Activated CD4-positive, alpha-beta T cell treated with anti-CD3 and anti-CD28 coated beads for 36 hours (primary cell): ENCODE results near the gene ENTPD2. TPM values are rescaled to one million over a fixed set of nuclear protein-coding genes. Genes with fewer than 3 reads are reported as not detected.

ENCODE experiments used
- ATAC-seq: fragments of 200-7000 bp; cut with Tn5 transposase; one replicate; pipeline ENCODE4 v1.10.0; 2021; ENCODE audit warnings: mild to moderate bottlenecking, moderate library complexity
- CTCF ChIA-PET: fragments of 350-600 bp; sonication (Branson Sonifier 250); formaldehyde crosslinking; loops from one replicate; lab custom pipeline; 2021; ENCODE audit warnings: antibody characterized with exemption; lab: Charles Lee
- POLR2A ChIA-PET: fragments of 350-600 bp; sonication (Branson Sonifier 250); formaldehyde crosslinking; loops from one replicate; lab custom pipeline; 2021; ENCODE audit warnings: antibody characterized with exemption, inconsistent platforms; lab: Charles Lee
- DNase-seq: peaks from one replicate; pipeline ENCODE4 v3.0.0-alpha.2; 2020
- H3K27ac Mint-ChIP-seq: one replicate; pipeline ENCODE4 v1.8.0; 2021; ENCODE audit warnings: mixed read lengths
- H3K27me3 Mint-ChIP-seq: one replicate; pipeline ENCODE4 v1.8.0; 2021; ENCODE audit warnings: mixed read lengths
- H3K36me3 Mint-ChIP-seq: one replicate; pipeline ENCODE4 v1.8.0; 2021; ENCODE audit warnings: low read depth, mixed read lengths
- H3K4me1 Mint-ChIP-seq: one replicate; pipeline ENCODE4 v1.8.0; 2021; ENCODE audit warnings: mixed read lengths
- H3K4me3 Mint-ChIP-seq: one replicate; pipeline ENCODE4 v1.8.0; 2021; ENCODE audit warnings: mild to moderate bottlenecking, moderate library complexity, mixed read lengths
- H3K9me3 Mint-ChIP-seq: one replicate; pipeline ENCODE4 v1.8.0; 2021; ENCODE audit warnings: low read depth, mixed read lengths
- intact Hi-C, 2 experiments: fragments of 100-400 bp; cut with DNase I in 1 of 2; cut with micrococcal nuclease in 1 of 2; formaldehyde crosslinking; loops; one replicate each; pipeline versions ENCODE4 v1.14.2 to v1.15.1; 2022 to 2024; cut with DNase I, micrococcal nuclease
- total RNA-seq, 2 experiments: library from RNA; stranded (reverse); gene quantifications; one replicate each; pipeline ENCODE4 v1.2.3, GENCODE V29; 2021

The ENTPD2 gene
- total RNA-seq, 2 experiments from 2014 or later, result 0.19 TPM; not detected in 1

DNA sequence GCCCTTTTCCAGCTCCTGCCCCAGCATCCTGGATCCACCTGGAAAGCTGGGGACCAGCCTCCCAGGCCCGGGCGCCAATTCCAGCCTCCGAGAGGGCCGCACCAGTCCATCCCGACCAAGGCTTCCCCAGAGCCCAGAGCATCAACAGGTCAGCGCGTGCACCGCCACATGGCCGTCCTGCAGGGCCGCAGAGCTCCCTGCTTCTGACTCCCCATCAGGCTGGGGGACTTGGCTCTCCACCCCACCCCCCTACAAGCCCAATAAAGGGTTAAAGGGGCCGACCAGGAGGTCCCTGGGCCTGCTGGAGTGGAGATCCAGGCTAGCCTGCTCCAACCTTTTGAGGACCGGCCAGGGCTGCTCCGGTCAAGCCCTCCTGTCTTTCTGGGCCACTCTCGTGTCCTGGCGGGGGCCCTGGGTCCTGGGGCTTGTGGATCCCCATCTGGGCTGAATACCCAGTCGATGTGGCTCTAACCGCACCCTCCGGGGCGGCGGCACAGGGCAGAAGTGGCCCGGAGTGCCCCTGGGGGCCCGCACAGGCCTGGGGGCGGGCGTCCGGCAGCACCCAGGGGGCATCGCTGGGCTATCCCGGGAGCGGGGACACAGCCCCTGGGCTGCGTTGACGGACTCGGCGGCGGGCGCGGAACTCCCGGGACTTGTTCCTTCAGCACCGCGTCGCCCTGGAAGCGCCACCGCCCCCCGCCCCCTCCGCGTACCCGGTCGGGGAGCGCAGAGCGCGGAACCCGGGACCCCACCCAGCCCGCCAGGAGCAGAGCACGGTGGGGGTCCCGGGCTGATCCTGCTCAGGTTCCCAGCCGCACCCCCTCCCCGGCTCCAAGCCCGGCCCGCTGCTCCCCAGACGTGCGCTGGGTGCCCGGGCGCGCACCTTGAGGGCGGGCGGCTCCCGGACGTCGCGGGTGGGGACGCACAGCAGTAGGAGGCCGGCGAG is 590 bp downstream of the ENTPD2 start:
- DNase-seq (no peak), ATAC-seq (peak; percentile 20)
- POLR2A ChIA-PET, result no interaction called here
- H3K27ac Mint-ChIP-seq, result no peak overlapping the region
- H3K9me3 Mint-ChIP-seq, result no peaks in the 10 kb centered on the region
- H3K36me3 Mint-ChIP-seq, result no peaks in the 10 kb centered on the region
- H3K4me1 Mint-ChIP-seq, result peaks cover 5% of the 10 kb centered on the region
- peaks cover 15% of the 10 kb centered on the region for H3K27me3 Mint-ChIP-seq
- intact Hi-C loops, result no loop called here
- no peak overlapping the region for H3K4me3 Mint-ChIP-seq
- CTCF ChIA-PET, result interaction anchor here (0.6 to 2.1 kb wide), 8 partner anchors 11 to 276 kb away, joined by 3 to 11 read pairs (median 4); partner anchors contain the start of gene RNF224

DNA sequence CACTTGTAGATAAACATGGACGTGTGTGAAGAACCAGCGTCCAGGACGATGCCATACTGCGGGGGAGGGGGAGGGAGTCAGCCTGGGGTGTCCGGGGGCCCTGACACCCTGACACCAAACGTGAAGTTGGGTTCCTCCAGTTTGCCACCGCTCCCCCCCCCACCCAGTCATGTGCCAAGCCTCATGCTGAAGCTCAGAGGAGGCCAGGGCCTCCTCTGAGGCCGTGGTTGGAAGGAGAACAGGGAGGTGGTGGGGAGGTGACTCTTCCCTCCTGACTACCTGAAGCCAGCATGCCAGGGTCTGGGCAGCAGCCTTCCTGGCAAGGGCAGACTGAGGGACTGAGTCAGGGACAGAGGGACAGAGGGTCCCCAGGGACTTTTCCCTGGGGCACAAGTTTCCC is 1.6 kb downstream of the ENTPD2 start:
- intact Hi-C loops, result no loop called here
- no peak for ATAC-seq

DNA sequence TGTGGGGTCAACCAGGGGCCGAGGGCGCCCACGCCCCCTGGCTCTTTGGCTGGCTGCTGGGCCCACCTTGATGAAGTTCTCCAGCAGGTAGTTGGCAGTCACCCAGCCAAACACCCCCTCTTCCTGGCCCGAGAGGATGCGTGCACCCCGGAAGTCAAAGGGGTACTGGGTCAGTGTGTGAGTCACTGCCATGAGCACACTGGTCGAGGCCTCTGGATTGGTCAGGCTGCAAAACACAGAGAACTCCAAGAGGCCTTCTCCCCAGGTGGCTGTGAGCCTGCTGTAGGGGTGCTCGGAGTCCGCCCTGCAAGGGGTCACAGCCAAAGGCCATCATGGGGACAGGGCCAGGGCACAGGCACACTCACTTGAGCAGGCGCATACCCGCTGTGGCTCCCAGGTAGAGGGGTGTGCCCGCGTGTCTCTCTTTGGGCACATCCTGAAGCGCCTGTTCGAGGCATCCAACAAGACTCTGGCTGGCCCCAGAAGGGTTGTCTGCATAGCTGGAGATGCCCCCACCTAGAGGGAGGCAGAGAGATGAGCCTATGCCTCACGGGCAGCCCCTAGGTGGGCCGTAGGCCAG is 2.6 kb downstream of the ENTPD2 start:
- intact Hi-C loops, result no loop called here
- CTCF ChIA-PET, result interaction anchor here (0.8 to 2.1 kb wide), 2 partner anchors 15 to 76 kb away, joined by 3 to 11 read pairs; no protein-coding TSS in a partner anchor
- H3K27ac Mint-ChIP-seq, result no peak overlapping the region
- peaks cover 5% of the 10 kb centered on the region for H3K4me1 Mint-ChIP-seq
- ATAC-seq, result no peak
- no peaks in the 10 kb centered on the region for H3K36me3 Mint-ChIP-seq
- no peak overlapping the region for H3K4me3 Mint-ChIP-seq
- H3K9me3 Mint-ChIP-seq, result no peaks in the 10 kb centered on the region
- DNase-seq, result no peak
- peaks cover 27% of the 10 kb centered on the region for H3K27me3 Mint-ChIP-seq
- POLR2A ChIA-PET, result no interaction called here

More for the DNA sequence above, 1.6 kb downstream of the ENTPD2 start:
- Mint-ChIP-seq H3K36me3 (no peaks in the 10 kb centered on the region), H3K27me3 (peaks cover 23% of the 10 kb centered on the region), H3K4me1 (peaks cover 5% of the 10 kb centered on the region), H3K9me3 (no peaks in the 10 kb centered on the region), H3K27ac (no peak overlapping the region), H3K4me3 (no peak overlapping the region)
- ChIA-PET CTCF (interaction anchor here (0.6 to 2.1 kb wide), 8 partner anchors 12 to 322 kb away, joined by 3 to 11 read pairs (median 4); partner anchors contain the start of gene RNF224), POLR2A (no interaction called here)
- no peak for DNase-seq

DNA sequence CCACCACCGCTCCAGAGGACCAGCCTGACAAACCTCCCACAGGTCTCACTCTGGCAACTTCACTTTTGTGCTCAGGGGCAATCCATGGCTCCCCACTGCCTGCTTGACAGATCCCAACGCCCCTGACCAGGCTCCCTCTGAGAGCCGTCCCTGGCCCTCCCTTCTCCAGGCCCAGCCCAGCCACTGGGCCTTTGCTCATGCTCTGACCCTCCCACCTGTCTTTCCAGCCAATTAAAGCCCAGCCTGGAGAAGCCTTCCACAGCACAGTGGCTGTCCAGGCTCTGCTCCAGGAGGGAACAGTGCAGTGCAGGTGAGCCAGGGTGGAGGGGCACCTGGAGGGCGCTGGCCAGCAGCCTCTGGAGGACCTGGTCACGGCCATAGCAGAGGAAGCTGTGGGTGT is 3.3 kb downstream of the ENTPD2 start:
- no peak overlapping the region for H3K4me3 Mint-ChIP-seq
- CTCF ChIA-PET, result interaction anchor here (0.8 kb wide), 1 partner anchor 75 kb away, joined by 3 read pairs; no protein-coding TSS in a partner anchor
- DNase-seq (no peak), ATAC-seq (no peak)
- H3K9me3 Mint-ChIP-seq, result no peaks in the 10 kb centered on the region
- peaks cover 27% of the 10 kb centered on the region for H3K27me3 Mint-ChIP-seq
- peaks cover 5% of the 10 kb centered on the region for H3K4me1 Mint-ChIP-seq
- POLR2A ChIA-PET, result no interaction called here
- no peaks in the 10 kb centered on the region for H3K36me3 Mint-ChIP-seq
- intact Hi-C loops, result no loop called here
- H3K27ac Mint-ChIP-seq, result no peak overlapping the region

DNA sequence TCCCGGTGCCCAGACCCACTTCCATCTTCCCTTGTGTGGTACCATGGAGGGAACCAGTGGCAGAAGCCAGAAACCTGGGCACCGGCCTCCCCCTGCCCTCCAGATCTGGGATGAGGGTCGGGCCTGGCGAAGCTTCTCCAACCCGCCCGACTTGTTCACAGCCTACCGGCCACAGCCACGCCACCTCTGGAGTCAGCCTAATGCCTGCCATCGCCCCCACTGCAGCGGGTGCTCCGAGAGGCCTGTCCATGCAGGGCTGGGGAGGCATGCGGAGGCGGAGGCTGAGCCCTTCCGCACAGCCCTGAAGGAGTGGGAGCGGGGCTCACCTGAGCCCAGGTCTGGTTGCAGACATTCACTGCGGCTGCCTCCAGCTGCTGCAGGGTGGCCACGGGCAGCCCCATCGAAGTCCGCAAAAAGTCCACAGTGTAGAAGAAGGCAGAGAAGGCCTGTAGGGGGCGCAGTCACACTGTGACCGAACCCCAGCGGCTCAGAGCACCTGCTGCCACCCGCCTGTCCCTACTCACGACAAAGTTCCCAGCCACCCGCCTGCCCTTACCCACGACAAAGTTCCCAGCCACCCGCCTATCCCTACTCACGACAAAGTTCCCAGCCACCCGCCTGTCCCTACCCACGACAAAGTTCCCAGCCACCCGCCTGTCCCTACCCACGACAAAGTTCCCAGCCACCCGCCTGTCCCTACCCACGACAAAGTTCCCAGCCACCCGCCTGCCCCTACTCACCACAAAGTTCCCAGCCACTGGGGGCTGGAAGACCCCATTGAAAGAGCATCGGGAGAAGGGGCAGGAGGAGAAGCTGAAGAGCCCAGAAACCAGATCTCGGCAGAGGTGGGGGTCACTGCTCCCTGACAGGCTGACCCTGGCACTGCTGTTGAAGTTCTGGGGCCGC is 4.1 kb downstream of the ENTPD2 start:
- POLR2A ChIA-PET, result no interaction called here

DNA sequence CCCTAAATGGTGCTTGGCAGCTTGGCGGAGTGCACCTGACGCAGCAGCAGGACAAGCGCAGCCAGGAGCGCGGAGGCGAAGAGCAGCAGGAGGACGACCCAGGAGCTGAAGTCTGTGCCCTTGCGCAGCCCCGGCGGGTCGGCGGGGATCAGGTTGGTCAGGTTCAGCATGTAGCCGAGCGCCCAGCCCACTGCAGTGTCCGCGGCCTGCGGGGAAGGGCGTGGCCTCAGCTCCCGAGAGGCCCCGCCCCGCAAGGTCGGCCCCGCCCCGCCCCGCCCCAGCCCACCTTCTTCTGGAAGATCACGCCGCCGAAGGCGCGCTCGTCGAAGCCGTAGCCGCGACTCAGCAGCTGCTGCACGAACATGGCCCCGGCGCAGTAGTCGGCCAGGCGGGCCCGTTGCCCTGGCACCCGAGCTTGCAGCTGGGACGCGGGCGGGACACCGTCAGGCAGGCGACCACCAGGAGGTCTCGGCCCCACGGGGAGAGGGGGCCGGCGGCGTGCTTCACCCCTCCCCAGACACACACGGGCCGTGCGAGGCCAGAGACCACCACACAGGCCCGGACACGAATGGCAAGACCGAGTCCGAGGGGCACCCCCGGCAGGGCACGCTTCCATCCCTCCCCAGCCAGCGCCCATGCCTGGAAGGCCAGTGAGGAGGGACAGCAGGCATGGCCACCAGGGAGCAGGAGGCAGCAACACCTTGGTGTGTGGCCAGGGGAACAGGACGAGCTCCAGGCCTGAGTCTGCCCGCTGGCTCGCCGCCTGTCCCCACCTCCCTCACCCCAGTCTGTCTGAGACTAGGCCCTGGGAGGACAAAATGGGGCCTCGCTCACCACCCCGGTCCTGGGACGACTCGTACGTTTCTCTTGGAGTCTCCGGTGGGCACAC is 5.0 kb downstream of the ENTPD2 start:
- Mint-ChIP-seq H3K4me3 (no peak overlapping the region), H3K27me3 (peaks cover 35% of the 10 kb centered on the region), H3K36me3 (no peaks in the 10 kb centered on the region), H3K9me3 (no peaks in the 10 kb centered on the region), H3K27ac (no peak overlapping the region), H3K4me1 (peaks cover 12% of the 10 kb centered on the region)
- ChIA-PET POLR2A (no interaction called here), CTCF (interaction anchor here (0.7 to 4.3 kb wide), 9 partner anchors 10 to 1152 kb away, joined by 3 to 43 read pairs (median 5); partner anchors contain the start of gene SAPCD2)
- DNase-seq (peak; percentile 39), ATAC-seq (no peak)
- intact Hi-C loops, result loop anchor here (2.0 to 10.0 kb wide), 4 partner anchors 18 to 202 kb away; partner anchors contain the start of genes CYSRT1 (in 1 of the 2), PHPT1 (in 1 of the 2), RNF208 (in 1 of the 2) and RNF224 (in 1 of the 2)

More for the DNA sequence above, 4.1 kb downstream of the ENTPD2 start:
- Mint-ChIP-seq H3K4me3 (no peak overlapping the region), H3K27ac (no peak overlapping the region), H3K36me3 (no peaks in the 10 kb centered on the region), H3K4me1 (peaks cover 7% of the 10 kb centered on the region), H3K27me3 (peaks cover 31% of the 10 kb centered on the region), H3K9me3 (no peaks in the 10 kb centered on the region)
- DNase-seq (peak; percentile 88), ATAC-seq (peak; percentile 64)
- intact Hi-C loops, result loop anchor here (2.0 to 10.0 kb wide), 4 partner anchors 17 to 202 kb away; partner anchors contain the start of genes CYSRT1 (in 1 of the 2), PHPT1 (in 1 of the 2), RNF208 (in 1 of the 2) and RNF224 (in 1 of the 2)
- CTCF ChIA-PET, result interaction anchor here (0.7 to 4.3 kb wide), 7 partner anchors 14 to 393 kb away, joined by 3 to 43 read pairs (median 5); partner anchors contain the start of gene SAPCD2

DNA sequence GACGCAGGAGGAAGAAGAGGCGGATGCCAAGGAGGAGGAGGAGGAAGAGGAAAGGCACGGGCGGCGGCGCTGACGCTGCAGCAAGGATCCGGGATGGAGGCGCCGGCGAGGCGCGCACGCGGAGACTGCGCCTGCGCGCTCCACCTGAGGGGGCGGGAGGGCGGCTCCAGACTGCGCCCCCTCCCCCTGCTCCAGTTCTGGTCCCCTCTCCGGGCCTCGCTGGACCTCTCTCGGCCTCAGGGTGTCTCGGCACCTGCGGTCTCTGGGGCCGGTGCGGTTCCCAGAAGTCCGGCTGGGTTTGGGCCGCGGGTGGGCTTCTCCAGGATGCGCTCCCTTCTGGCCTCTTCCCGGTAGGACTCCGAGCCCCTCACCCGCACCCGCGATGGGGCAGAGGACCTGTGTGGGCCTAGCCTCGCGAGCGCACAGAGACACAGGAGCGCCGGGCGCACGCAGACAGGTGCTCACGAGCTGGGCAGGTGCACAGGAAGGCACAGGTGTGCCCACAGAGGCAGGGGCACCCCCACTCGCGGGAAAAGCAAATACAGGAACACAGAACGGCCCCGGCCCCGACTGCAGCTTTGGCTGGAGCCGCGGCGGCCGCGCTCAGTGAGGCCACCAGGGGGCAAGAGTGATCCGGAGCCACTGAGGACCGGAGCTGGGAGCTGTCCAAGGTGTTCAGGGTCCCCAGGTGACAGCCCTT is 7.6 kb downstream of the ENTPD2 start, which contains the start of gene NPDC1:
Gene NPDC1, minus strand, starts transcription at position 90 of the 700 bp plus-strand sequence. CDS start 188 bp downstream, outside the sequence.
- Mint-ChIP-seq H3K36me3 (no peaks in the 10 kb centered on the region), H3K4me3 (peak within 1 kb of the TSS; percentile 61), H3K9me3 (no peaks in the 10 kb centered on the region), H3K27me3 (peaks cover 34% of the 10 kb centered on the region), H3K4me1 (peaks cover 12% of the 10 kb centered on the region), H3K27ac (no peak within 1 kb of the TSS)
- intact Hi-C loops, result loop anchor here (1.0 to 10.0 kb wide), 6 partner anchors 18 to 199 kb away; partner anchors contain the start of genes ABCA2 (in 1 of the 2), CYSRT1 (in 1 of the 2), PHPT1 (in 1 of the 2) and RNF208 (in 1 of the 2)
- POLR2A ChIA-PET, result interaction anchor here (0.6 to 0.7 kb wide), 3 partner anchors 51 to 277 kb away, joined by 3 to 4 read pairs (median 3); no protein-coding TSS in a partner anchor
- ATAC-seq, result peak; percentile 65
- CTCF ChIA-PET, result interaction anchor here (0.6 to 4.3 kb wide), 33 partner anchors 10 to 420 kb away, joined by 3 to 43 read pairs (median 4); partner anchors contain the start of genes CLIC3, MAN1B1, RNF224 and SAPCD2
- DNase-seq, result peak; percentile 92

DNA sequence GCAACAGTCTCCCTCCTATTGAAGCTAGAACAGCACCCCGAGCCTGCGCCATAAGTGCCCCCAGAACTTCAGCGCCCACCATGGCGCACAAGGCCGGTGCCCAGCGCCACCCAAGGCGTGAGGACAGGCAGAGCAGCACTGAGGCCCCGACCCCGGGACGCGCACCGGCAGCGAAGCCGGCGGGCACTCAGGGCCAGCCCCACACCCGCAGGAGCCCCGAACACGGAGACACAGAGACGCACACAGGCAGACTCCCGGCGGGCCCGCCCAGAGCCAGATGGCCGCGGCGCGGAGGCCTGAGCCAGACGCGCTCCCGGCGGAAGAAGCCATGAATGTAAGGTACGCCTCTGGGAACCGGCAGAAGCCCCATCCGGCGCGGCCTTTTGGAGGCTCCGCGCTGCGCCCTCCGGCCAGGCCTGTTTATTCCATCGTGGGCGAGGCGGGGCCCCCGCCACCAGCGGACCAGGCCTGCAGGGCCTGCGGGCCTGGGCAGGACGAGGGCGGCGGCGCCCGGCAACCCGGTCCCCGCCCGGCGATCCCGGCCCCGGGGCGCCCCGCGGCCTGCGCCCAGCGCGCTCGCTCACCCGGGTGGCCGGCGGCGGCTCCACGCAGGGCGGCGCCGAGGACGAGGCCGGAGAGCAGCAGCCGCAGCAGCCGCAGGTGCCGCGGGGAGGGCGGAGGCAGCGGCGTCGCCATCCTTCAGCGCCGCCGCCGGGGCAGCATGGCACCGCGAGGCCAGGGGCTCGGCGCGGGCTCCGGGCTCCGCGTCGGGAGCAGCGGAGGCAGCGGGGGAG is 8.4 kb downstream of the ENTPD2 start:
- ChIA-PET CTCF (interaction anchor here (0.6 to 2.0 kb wide), 8 partner anchors 10 to 80 kb away, joined by 3 to 20 read pairs (median 6); partner anchors contain the start of gene MAN1B1), POLR2A (interaction anchor here (1.0 to 1.3 kb wide), 2 partner anchors 11 to 60 kb away, joined by 3 read pairs; no protein-coding TSS in a partner anchor)
- Mint-ChIP-seq H3K36me3 (no peaks in the 10 kb centered on the region), H3K27me3 (peaks cover 34% of the 10 kb centered on the region), H3K4me3 (peak overlapping the region; percentile 61), H3K27ac (no peak overlapping the region), H3K9me3 (no peaks in the 10 kb centered on the region), H3K4me1 (peaks cover 12% of the 10 kb centered on the region)
- intact Hi-C loops, result loop anchor here (1.0 to 10.0 kb wide), 6 partner anchors 17 to 198 kb away; partner anchors contain the start of genes ABCA2 (in 1 of the 2), CYSRT1 (in 1 of the 2), PHPT1 (in 1 of the 2) and RNF208 (in 1 of the 2)
- peak; percentile 38 for ATAC-seq
- peak; percentile 57 for DNase-seq
